ENCODE measurements around the gene SSTR5.

SSTR5 gene

DNA sequence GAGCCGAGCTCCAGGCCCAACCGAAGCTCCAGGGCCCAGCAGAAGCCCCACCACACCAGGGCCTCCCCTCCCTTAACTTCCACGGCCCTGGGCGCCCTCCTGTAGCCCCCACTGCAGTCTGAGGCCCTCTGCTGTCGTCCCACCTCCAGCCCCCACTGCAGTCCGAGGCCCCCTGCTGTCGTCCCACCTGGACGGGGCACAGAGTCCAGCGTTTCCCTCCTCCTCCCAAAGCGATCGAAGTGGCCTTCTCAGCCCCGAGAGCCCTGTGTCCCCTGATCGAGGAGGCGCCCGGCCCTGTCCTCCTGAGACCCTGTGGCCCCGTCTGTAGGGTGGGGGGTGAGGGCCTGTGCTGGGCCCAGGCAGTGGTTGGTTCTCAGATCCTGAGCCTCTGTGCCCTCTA lies 54.6 kb downstream of the SSTR5 start:
- DNase-seq: no peak

DNA sequence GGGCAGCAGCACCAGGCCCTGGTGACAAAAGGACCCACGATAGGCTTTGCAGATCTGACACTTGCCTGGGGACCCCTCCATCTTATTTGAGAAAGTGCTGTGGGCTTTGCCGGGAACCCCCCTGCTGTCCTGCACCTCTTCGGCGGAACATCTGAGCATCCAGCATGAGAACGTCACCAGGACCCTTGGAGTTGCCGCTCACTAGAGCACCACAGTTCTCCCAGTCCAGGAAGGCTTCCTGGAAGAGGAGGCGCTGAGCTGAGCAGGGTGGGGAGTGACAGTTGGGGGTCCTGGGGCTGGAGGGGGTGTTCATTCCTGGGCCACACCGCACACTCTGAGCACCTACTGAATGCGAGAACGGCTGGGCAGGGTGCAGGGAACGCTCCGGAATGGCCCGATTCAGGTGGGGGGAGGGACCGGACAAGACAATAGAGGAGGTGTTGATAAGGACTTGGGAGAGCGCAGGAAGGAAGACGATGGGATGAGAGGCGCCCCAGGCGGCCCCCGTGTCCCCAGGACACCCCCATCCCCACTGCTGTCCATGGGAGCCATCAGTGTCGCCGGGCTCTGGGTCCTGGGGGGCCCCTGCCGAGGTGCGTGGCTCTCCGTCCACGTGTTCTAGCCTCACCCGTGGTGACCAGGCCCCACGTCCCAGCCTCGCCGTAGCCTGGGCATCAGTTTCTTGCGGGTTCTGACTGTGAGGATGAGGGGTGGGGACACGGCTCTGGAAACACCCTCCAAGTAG lies 55.6 kb downstream of the SSTR5 start:
- DNase-seq: no peak

DNA sequence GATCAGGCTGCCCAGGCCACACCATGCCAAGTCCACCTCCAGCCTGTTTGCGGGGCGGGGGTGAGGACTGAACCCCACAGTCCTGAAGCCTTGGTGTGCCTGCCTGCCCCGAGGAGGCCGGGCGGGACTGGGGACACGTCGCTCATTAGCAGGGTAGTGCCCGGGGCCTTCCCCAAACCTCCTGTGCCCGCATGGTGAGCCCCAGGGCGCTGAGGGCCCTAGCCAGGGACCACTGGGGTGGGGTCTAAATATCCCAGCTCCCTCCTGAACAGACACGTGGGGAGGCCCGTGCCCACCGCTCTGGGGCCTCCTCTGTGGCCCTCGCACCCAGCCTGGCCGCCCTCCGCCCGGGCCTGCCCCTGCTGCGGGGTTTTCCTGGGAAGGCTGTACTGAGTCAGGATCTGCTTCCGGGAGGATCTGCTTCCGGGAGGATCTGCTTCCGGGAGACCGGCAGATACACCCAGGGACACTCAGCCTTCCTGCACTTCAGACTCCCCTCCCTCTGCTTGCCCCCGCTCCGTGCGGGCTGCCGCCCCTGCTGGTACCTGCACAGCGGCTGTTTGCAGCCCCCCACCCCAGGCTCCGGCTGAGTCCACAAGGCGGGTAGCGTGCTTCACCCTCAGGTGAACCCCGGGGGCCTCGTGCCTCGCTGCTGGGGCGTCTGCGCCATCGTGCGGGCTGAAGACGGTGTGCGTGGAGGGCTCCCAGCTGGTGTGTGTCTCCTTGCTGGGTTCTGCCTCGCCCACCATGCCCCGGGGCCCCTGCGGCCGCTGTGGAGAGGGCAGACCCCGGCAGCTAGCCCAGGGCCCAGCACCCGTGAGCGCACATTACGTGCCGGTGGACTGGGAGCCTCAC lies 56.8 kb downstream of the SSTR5 start:
- no peak for DNase-seq

DNA sequence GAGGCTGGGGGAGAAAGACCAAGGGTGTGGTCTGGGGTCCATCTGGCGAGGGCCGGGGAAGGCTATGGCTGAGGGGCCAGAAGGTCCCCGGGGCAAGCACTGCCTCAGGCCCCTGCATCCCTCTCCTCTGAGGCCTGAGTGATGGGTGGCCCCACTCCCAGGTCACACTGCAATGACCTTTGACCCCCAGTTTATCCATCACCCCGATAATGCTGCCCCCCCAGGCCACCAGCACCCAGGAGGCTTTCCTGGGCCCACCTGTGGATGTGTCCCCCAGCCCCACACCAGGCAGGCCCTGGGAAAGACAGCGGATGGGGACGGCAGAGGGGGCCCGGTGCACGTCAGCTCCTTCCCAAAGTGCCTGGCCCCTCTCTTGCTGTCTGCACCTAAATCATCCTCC lies 57.8 kb downstream of the SSTR5 start:
- no peak for DNase-seq

Measured in SHP77 (cell line).